Kidney glomerular epithelial cell (primary cell): Measurements from ENCODE around the gene VRK1.
"Not testable (repeated sequence)": the region's sequence is repeated elsewhere in the genome, so short reads cannot be mapped to it uniquely, and the experiment has no call there.

Experiments used
- DNase-seq: peaks from one replicate; lab custom pipeline; 2025; lab: John Stamatoyannopoulos, UW

Gene VRK1

DNA sequence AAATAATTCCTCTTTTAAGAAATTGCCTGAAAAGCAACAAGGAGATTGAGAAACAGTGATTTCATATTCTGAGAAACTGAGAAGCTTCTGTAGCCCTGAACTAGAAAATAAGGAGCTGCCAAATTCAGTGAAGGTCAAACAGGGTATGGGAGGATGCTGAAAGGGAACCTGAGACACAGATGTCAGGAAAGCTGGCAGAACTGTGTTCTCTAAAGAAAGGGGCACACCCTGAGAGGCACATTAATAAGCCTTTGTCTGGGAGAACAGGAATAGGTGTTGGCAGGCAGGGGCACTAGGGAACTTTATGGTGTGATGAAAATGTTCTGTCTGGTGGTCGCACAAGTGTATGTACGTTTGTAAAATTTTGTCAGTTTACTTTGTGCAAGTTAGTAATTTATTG lies 29.6 kb downstream of the VRK1 start:
- DNase-seq, result no peak

DNA sequence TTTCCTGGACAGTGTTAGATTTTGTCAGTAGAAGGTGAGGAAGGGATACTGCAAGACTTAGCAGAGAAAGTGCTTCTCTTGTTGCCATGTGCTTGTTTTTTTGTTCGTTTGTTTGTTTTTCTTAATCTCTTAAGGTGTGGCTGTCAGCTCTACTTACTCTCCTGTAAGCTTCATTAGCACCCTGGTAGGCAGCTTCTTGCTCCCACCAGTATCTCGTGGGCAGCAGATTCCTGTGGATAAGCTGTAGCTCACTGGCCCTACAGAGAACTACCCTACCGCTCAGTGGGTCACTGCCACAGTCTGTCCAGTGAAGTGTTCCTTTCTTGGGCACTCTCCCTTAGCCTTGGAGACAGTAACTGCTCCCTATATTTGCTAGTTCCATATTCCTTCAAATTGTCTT lies 30.1 kb downstream of the VRK1 start:
- no peak for DNase-seq

DNA sequence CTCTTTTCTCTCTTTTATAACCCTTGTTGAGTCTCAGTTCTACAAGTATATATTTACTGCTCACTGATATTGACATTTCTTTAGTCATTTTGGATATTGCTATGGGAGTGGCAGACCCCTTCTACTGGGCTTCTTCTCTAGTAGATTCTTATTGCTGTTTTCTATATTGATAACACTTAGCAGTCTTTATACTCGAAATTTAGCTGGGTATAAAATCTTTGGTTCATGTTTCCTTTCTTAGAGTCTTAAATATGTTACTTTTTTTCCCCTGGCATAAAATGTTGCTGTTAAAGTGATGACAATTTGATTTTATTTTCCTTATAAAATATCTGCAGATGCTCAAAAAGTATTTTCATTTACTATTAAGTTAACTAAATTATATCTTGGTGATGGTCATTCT lies 32.6 kb downstream of the VRK1 start:
- DNase-seq, result no peak

DNA sequence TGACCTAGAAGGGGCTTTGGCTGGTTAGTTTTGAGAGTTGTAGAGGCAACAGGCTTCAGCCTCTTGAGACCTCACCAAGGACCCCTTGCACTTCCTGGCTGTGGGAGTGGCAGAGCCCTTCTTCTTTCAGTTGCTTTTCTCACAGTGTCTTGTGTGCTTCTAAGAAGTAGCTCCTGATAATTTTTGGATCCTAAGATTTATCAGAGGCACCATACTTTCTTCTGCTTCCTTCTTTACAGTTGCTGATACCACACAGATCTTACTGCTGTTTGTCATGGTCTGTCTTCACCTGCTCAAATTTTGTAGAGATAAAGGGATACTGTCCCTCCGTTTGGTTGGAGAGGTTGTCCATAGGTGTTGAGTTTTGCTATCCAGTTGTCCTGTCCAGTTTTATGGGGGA lies 33.8 kb downstream of the VRK1 start:
- no peak for DNase-seq

DNA sequence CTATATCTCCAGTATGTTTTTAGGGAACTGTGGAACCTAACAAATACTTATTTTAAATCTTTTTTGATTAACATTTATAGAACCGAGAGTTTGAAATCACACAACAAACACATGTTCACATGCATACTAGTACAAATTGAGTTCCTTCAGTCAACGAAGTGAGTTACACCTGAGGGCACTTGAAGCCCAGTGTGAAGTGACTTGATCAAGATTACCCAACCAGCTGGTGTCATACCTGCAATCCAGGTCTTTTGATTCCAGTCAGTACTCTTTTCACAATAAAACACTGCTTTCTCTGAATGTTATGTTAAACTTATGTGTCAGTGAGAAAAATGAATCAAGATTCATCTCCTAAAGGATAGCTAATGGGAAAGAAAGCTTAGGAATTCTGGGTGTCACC lies 35.2 kb downstream of the VRK1 start:
- no peak for DNase-seq

DNA sequence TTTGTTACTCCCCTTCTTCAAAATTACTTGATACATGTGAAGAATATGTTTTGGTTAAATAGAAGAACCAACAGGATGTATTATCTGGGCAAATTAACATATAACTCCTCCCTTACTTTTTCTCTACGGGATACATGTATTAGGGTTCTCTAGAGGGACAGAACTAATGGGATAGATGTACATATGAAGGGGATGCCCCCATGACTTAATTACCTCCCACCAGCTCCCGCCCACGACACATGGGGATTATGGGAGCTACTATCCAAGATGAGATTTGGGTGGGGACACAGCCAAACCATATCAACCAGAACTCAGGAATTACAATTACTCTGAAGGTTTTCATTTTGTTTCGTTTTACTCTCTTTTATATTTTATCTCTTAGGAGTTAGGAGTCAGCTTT lies 41.3 kb downstream of the VRK1 start:
- no peak for DNase-seq

DNA sequence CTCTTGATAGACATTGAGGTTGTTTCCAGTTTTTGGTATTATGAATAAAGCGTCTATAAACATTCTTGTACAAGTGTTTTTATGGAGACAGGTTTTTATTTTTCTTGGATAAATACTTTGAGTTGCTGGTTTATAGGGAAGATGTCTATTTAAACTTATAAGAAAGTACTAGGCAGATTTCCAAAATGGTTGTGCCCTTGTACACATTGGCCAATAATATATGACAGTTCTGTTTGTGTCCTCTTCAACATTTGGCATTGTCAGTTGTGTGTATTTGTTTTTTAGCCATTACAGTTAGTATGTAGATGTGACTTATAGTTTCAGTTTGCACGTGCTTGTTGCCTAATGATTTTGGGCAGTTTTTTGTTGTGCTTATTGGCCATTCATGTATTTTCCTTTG lies 42.1 kb downstream of the VRK1 start:
- no peak for DNase-seq

DNA sequence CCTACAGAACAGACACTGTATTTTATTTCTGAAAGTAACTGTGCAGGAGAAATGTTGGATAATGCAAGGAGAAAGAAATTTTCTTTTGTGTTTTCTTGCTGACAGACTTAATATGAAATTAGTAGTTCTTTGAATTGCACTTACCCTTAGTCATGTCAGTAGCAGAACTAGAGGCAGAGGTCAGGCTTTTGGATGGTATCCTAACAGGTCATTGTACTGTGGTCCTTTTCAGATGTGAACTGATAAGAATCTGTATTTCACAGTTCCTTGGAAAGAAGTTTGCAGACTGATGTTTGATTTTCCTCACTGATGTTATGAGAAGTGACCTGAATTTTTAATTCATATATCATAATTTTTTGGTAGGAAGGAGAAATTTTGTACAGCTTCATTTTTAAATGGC lies 46.0 kb downstream of the VRK1 start:
- DNase-seq, result no peak

DNA sequence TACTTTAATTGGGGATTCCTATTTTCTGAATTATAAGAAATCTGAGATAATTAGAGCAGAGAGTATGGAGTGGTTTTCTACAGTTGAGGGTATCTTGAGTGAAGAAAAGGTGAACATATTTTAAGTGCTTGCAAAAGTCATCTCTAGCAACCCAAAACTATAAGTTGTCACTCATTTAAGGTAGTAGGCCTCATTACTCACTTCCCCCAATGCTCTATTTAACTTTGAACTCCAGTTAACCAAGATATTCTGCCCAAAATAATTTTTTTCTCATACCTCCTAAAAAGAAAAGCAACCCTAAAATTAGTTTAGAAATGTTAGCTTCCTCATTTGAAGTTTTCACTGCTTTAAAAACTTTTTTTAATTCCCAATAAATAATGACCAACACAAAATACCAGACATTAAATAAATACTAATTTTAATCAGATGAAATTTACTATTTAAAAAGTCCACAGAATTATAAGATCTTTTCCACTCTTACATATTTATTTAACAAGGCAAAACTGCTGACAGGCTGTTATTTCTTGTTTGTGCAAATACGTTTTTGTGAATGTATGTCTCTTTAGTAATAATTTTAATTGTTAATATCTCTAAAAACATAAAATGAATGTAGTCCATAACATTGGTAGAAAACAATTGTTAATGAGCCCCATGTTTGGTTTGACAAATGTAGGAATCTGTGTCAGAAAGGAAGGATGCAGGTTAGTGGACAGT lies 47.8 kb downstream of the VRK1 start:
- no peak for DNase-seq

DNA sequence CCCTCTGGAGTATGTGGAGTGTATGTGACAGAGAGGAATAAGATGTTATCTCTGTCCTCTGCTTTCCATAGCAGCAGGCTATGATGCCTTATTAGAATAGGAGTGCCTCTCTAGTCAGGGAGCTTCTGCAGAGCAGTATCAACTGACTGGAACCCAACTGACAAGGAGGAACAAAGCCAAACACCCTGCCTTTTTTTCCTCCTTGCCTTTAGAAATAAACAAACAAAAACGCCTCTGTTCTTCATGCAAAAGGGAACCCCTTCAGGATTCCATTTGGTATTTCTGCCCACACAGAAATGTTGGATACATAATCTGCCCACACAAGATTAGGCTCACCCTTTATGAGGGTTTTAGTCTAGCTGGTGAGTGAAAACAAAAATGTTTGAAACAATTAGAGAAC lies 50.3 kb downstream of the VRK1 start:
- DNase-seq, result no peak

DNA sequence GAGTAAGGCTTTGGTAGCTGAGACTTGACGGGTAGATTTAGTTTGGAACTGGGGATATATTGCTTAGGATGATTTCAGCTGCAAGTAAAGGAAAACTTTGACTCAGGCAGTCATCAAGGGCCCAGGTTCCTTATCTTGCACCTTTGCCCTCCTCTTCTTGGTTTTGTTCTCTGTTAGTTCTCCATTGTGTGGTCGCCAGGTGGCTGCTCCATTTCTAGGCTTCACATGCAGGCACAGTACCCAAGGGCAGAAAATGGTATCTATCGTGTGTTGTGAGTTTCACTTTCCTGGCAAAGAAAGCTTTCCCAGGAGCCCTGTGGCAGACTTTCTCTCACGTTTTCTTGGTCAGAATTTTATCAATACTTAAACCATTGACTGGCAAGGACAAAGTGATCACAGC lies 50.8 kb downstream of the VRK1 start:
- no peak for DNase-seq

DNA sequence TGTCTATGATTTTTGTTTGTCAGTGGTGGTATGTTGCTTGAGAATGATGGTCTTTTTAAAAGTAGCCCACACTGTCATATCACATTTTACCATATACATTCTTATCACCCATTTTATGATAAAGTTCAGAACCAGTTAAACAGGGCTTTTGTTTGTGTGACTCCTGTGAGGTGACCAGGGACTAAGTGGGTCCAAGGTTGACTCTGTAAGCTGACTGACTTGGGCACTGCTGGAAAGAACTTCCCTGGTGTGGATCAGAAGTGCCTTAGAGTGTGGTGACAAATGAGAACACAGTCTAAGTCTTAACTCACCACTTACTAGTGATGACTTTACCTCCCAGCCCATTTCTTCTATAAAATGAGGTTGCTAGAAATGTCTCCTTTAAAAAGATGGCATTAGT lies 52.6 kb downstream of the VRK1 start:
- DNase-seq, result no peak

DNA sequence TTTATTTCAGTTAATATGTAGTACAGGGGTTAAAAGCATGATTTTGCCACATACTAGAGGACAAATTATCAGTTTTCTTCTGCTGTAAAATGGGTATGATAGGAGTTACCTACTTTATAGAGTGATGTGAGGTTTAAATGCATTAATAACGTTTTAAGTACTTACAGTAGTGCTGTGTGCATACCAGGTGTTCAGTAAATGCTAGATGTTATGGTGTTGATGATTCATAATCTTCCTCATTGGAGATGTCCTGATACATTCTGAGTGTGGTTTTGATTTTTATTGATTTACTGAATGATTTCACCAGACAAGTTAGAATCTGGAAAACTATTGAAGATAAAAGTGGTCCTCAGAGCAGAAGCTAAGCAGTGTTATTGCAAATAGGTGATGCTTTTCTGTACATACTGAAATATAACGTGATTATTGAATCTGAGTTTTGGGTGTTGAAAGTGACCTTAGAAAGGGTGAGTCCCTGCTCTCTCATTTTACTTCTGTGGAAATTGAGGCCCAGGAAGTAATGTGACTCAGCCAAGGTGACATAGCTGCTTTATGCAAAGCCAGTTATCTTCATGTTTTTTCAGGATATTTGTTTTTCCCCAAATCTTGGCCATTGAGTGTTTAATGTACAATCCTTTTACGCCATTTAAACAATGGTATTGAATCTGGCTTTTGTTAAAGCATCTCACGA lies 54.7 kb downstream of the VRK1 start:
- DNase-seq, result no peak

DNA sequence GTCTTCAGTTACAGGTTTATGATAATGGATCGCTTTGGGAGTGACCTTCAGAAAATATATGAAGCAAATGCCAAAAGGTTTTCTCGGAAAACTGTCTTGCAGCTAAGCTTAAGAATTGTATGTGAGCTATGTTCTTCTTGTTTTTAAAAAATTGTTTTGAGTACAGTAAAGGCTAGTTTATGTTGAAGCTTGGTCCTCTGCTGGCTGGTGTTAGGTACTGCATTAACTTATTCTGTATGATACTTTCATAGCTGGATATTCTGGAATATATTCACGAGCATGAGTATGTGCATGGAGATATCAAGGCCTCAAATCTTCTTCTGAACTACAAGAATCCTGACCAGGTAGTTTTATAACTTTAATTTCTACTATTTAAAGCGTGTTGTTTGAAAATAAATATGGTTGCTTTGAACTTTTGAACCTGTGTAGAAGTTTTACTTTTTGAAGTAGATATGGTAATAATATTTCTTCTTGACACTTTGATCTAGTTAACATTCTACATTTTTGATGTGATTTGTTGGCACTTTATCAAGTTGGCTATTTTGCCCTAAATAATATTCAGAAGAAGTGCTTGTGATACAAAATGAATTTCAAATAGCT lies 55.7 kb downstream of the VRK1 start:
- DNase-seq, result peak; percentile 43

DNA sequence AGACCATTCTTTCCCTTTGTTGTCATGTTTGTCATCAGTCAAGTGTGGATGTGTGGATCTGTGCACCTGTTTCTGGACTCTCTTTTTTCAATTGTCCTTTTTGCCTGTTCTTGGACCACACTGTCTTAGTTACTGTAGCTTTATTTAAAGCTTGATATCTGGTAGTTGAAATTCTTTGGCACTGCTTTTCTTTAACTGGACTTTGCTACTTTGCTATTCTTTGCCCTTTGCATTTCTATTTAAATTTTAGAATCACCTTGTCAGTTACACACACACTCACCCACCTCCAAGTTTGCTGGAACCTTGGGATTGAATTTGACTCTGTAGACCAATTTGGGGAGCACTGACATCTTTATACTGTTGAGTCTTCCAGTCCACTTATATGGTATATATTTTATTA lies 61.5 kb downstream of the VRK1 start:
- DNase-seq, result no peak

DNA sequence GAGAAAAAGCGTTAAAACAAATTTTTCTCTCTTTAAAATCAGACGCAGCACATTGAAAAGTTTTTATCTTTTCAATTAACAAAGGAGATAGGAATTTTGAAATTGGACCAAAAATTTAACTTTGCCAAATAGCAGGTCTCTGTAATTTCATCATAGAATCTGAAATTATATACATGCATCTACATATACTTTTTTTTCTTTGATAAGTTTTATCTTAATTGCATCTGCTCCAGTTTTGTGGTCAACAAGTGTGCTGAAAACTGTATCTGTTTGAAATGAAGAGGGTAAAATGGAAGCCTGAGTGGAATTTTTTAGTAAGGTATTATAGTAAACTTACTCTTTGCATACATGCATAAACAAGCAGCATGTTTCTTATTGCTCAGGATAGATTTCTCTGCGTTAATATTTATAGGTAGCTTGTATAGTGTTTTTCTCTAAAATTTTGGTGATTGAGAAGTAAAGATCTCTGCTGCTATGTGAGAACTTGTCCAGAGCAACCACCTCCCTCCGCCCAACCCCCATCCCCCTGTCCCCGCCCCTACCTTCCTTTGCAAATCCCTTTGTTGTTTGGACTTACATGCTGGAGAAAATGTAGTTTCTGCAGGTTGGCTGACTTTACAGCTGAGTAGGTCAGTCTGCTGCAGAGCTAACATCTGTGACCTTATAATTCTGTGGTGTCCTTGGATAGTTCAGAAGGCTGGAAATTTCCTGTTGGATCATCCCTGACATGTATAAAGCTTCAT lies 64.6 kb downstream of the VRK1 start:
- no peak for DNase-seq

DNA sequence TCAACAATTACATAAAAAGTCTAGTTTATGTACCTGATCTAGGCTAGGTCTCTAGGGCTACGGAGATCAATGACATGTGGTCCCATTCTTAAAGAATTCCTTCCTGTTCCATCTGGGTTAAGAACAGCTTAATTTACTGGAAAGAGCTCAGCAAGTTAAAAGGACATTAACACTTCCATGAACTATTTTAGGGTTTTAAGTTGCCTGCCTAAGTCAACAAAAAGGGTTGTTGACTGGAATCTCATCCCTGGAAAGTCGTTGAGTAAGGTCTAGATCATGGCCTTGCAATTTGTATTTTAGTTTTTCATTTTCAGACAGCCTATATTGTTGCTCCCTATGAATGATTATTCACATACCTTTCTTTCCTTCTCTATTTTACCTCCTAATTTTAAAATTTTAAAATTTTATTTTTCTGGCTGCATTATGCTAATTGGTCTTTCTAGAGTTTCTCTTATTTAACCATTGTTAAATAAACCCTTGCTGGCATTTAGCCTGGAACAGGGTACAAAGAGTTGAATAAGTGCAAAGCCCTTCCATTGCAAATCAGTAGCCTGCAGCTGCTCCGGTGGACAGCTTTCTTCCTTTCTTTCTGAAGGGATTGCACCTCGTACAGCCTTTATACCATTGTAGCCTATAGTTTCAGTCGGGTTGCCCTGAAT lies 66.3 kb downstream of the VRK1 start:
- DNase-seq, result no peak

DNA sequence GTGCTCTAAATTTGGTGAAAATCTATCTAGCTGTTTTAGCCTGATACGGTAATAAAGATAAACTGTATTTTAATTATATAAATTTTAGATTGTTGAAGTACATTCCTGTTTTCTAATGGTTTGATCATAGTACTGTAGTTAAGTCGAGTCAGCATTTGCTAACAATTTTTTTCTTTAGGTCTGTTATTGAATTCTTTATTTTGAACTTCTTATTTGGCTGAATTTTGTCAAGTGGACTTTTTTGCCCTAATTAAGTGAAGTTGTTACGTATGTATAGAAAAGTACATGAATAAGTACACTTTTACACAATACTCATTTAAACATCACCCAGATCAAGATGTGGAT lies 66.8 kb downstream of the VRK1 start:
- DNase-seq, result no peak

DNA sequence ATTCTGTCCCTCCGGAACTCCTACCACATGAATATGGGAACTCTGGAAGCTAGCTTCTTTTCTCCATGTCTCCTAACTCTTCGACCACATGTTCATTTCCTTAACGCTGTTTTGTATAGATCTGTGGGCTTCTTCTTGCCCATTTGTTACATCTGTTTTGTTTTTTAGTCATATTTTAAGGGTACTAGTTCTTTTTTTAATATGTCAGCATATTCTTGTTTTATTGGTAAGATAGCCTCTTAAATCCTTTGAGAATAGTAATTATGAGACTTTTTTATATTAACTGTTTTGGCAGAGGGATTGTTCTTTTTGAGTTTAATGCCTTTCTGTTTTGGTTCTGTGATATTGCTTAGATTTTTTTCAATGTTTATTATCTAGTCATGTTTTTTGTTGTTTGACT lies 70.5 kb downstream of the VRK1 start:
- DNase-seq, result no peak

DNA sequence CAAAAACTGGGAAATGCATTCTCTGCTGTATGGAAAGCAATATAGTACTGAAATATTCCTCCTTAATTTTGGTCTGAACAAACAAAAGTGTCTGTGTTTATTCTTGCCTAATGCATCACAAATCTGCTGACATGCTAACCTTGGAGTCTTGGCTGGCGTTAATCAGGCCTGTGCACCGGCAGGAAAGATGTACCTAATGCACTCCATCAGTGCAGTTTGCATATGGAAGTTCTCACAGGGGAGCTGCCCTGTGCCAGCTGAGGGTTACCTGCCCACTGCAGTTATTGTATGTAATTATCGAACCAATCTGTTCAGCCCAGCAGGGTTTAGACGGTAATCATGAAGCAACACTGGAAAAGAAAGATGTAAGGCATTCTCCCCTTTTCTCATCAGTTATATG lies 76.9 kb downstream of the VRK1 start:
- no peak for DNase-seq

DNA sequence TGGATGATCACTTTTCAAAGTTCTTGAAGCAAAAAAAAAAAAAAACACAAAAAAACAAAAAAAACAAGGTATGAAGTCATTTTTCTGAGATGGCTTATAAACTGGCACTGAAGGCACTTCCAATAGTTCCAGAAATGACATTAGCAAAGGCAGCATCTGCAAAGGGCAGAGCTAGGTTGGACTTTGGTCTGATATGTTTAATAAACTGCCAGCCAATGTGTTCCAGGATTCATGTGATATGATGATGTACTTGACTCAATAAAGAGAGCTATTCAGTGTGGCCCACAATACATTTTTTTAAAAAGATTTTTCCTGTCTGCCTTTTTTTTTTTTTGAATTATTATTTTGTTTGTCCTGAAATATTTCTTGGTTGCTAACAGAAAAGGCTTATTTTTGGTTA lies 79.6 kb downstream of the VRK1 start:
- no peak for DNase-seq

DNA sequence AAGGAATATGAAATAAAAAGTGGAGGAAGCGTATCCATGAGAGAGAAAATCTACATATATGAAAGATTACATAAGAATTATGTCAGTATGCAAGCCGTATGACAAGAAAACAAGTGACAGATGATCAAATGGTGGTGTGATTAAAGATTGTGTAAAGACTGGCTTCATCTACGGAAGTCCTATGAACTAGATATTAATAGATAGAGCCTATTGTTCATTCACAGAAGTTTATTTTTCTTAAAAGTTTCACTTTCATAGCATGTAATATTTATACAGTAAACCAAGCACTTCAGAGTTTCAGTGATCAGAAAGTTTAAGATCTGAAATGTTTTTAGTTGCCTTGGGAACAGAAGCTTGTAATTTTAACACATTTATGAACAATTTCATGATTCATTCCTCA lies 84.5 kb downstream of the VRK1 start:
- no peak for DNase-seq

DNA sequence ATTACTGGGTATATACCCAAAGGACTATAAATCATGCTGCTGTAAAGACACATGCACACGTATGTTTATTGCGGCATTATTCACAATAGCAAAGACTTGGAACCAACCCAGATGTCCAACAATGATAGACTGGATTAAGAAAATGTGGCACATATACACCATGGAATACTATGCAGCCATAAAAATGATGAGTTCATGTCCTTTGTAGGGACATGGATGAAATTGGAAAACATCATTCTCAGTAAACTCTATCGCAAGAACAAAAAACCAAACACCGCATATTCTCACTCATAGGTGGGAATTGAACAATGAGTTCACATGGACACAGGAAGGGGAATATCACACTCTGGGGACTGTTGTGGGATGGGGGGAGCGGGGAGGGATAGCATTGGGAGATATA lies 86.8 kb downstream of the VRK1 start:
- DNase-seq, result not testable (repeated sequence)
